Astrocyte of the hippocampus (primary cell): ENCODE data around the gene CARMIL1.

Experiments
- DNase-seq: peaks from one replicate; pipeline ENCODE4 v3.0.0; 2011; ENCODE audit warnings: low read depth, low spot score

Gene CARMIL1

GRCh38 chr6:25307805-25308494 lies 28.8 kb downstream of the CARMIL1 start:
- no peak for DNase-seq

GRCh38 chr6:25309886-25310285 lies 30.7 kb downstream of the CARMIL1 start:
- no peak for DNase-seq

GRCh38 chr6:25311331-25311840 lies 32.2 kb downstream of the CARMIL1 start:
- peak; percentile 42 for DNase-seq

GRCh38 chr6:25312034-25312620 lies 33.0 kb downstream of the CARMIL1 start:
- DNase-seq: no peak

GRCh38 chr6:25312703-25313102 lies 33.5 kb downstream of the CARMIL1 start:
- DNase-seq: peak; percentile 54

GRCh38 chr6:25314509-25315175 lies 35.5 kb downstream of the CARMIL1 start:
- no peak for DNase-seq

GRCh38 chr6:25315194-25316177 lies 36.3 kb downstream of the CARMIL1 start:
- no peak for DNase-seq

- DNase-seq: no peak
Observed at GRCh38 chr6:25316626-25317025, 37.5 kb downstream of the CARMIL1 start.

- DNase-seq: no peak
Observed at GRCh38 chr6:25318589-25318988, 39.4 kb downstream of the CARMIL1 start.

- peak; percentile 67 for DNase-seq
Observed at GRCh38 chr6:25320459-25320858, 41.3 kb downstream of the CARMIL1 start.

GRCh38 chr6:25322692-25323091 lies 43.5 kb downstream of the CARMIL1 start:
- DNase-seq: no peak

- peak; percentile 29 for DNase-seq
Observed at GRCh38 chr6:25324066-25324762, 45.0 kb downstream of the CARMIL1 start.

- DNase-seq: no peak
Observed at GRCh38 chr6:25326126-25326525, 47.0 kb downstream of the CARMIL1 start.

- no peak for DNase-seq
Observed at GRCh38 chr6:25326960-25327359, 47.8 kb downstream of the CARMIL1 start.

GRCh38 chr6:25327432-25327831 lies 48.3 kb downstream of the CARMIL1 start:
- DNase-seq: no peak

GRCh38 chr6:25329161-25329817 lies 50.1 kb downstream of the CARMIL1 start:
- no peak for DNase-seq

- DNase-seq: no peak
Observed at GRCh38 chr6:25329982-25330381, 50.8 kb downstream of the CARMIL1 start.

GRCh38 chr6:25330796-25331685 lies 51.9 kb downstream of the CARMIL1 start:
- no peak for DNase-seq

- no peak for DNase-seq
Observed at GRCh38 chr6:25332165-25332564, 53.0 kb downstream of the CARMIL1 start.
